Calu3 (cell line): ENCODE data around the gene FAM83E. TPM values are rescaled to one million over a fixed set of nuclear protein-coding genes. Genes with fewer than 3 reads are reported as not detected.

Experiments
- BruUV-seq: library from RNA; stranded (reverse); fragments of 400-500 nt; replicated peaks from 2 replicates; lab custom pipeline; 2021; lab: Mats Ljungman, UMichigan
- CTCF ChIA-PET: fragments of 300-600 bp; sonication (Branson Sonifier 250); formaldehyde crosslinking; loops from one replicate; lab custom pipeline; 2022; ENCODE audit warnings: antibody characterized with exemption; lab: Charles Lee
- DNase-seq: peaks from one replicate; pipeline ENCODE4 v3.0.0; 2022
- H3K27ac Mint-ChIP-seq: one replicate; pipeline ENCODE4 v1.8.0; 2022; ENCODE audit warnings: mixed read lengths; ENCODE audit not compliant: unreplicated experiment
- H3K27me3 Mint-ChIP-seq: one replicate; pipeline ENCODE4 v1.8.0; 2022; ENCODE audit warnings: mixed read lengths; ENCODE audit not compliant: unreplicated experiment
- H3K36me3 Mint-ChIP-seq: one replicate; pipeline ENCODE4 v1.8.0; 2022; ENCODE audit warnings: mild to moderate bottlenecking, moderate library complexity, mixed read lengths; ENCODE audit not compliant: insufficient read depth, unreplicated experiment
- H3K4me1 Mint-ChIP-seq: one replicate; pipeline ENCODE4 v1.8.0; 2022; ENCODE audit warnings: mild to moderate bottlenecking, low read depth, mixed read lengths; ENCODE audit not compliant: unreplicated experiment
- H3K4me3 Mint-ChIP-seq: one replicate; pipeline ENCODE4 v1.8.0; 2022; ENCODE audit warnings: mild to moderate bottlenecking, low read depth, moderate library complexity, mixed read lengths; ENCODE audit not compliant: unreplicated experiment
- H3K9me3 Mint-ChIP-seq: one replicate; pipeline ENCODE4 v1.8.0; 2022; ENCODE audit warnings: low read depth, mixed read lengths; ENCODE audit not compliant: unreplicated experiment
- intact Hi-C: fragments of 100-400 bp; cut with micrococcal nuclease; formaldehyde crosslinking; loops from one replicate; pipeline ENCODE4 v1.10.0; 2022; ENCODE audit not compliant: unreplicated experiment
- total RNA-seq: library from RNA; stranded (reverse); gene quantifications from 2 replicates; pipeline ENCODE4 v1.2.3, GENCODE V29; 2022
- TF ChIP-seq, protein P1 (sequence below): fragments of 200-600 bp; IDR thresholded peaks from one replicate; pipeline ENCODE4 v1.8.0; 2022; ENCODE audit warnings: antibody characterized with exemption; ENCODE audit not compliant: unreplicated experiment

FAM83E gene
- total RNA-seq, 1 experiment from 2014 or later = 8.2 TPM

DNA sequence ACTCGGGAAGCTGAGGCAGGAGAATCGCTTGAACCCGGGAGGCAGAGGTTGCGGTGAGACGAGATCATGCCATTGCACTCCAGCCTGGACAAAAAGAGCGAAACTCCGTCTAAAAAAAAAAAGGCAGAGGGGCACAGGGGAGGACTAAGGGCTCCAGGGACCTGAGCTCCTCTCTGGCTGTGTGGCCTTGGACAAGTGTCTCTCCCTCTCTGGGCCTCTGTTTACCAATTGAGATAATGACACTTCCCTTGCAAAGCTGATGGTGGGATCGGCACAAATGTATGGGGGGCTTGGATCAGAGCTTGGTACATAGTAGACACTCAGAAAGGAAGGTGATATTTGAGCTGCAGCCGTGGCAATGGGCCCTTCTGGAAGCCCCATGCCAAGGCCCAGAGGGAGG, 19.7 kb downstream of the FAM83E start:
- H3K4me1 Mint-ChIP-seq = no peaks in the 10 kb centered on the region
- H3K27ac Mint-ChIP-seq = no peak overlapping the region
- CTCF ChIA-PET = no interaction called here
- H3K36me3 Mint-ChIP-seq = peaks cover 4% of the 10 kb centered on the region
- peaks cover 48% of the 10 kb centered on the region for H3K27me3 Mint-ChIP-seq
- intact Hi-C loops = no loop called here
- no TSS peak for BruUV-seq
- H3K9me3 Mint-ChIP-seq = no peaks in the 10 kb centered on the region
- no peak overlapping the region for H3K4me3 Mint-ChIP-seq
- TF ChIP-seq, protein P1, sequence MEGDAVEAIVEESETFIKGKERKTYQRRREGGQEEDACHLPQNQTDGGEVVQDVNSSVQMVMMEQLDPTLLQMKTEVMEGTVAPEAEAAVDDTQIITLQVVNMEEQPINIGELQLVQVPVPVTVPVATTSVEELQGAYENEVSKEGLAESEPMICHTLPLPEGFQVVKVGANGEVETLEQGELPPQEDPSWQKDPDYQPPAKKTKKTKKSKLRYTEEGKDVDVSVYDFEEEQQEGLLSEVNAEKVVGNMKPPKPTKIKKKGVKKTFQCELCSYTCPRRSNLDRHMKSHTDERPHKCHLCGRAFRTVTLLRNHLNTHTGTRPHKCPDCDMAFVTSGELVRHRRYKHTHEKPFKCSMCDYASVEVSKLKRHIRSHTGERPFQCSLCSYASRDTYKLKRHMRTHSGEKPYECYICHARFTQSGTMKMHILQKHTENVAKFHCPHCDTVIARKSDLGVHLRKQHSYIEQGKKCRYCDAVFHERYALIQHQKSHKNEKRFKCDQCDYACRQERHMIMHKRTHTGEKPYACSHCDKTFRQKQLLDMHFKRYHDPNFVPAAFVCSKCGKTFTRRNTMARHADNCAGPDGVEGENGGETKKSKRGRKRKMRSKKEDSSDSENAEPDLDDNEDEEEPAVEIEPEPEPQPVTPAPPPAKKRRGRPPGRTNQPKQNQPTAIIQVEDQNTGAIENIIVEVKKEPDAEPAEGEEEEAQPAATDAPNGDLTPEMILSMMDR = no peak
- DNase-seq = no peak

DNA sequence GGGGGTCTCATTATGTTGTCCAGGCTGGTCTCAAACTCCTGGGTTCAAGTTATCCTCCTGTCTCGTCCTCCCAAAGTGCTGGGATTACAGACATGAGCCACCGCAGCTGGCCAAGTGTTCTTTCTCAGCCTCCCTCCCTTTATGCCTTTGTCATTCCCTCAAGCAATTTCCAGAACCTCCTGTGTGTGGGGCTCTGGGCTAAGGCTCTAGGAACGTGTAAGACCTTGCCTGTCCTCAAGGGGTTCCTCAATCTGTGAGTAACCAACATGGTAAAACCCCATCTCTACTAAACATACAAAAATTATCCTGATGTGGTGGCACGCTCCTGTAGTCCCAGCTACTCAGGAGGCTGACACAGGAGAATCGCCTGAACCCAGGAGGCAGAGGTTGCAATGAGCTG, 23.9 kb downstream of the FAM83E start:
- CTCF ChIA-PET = no interaction called here
- Mint-ChIP-seq H3K9me3 (no peaks in the 10 kb centered on the region), H3K27ac (no peak overlapping the region), H3K4me1 (peaks cover 12% of the 10 kb centered on the region), H3K27me3 (peaks cover 43% of the 10 kb centered on the region), H3K4me3 (no peak overlapping the region), H3K36me3 (peaks cover 10% of the 10 kb centered on the region)
- BruUV-seq = no TSS peak
- TF ChIP-seq, protein P1 = no peak
- DNase-seq = no peak
- intact Hi-C loops = no loop called here

DNA sequence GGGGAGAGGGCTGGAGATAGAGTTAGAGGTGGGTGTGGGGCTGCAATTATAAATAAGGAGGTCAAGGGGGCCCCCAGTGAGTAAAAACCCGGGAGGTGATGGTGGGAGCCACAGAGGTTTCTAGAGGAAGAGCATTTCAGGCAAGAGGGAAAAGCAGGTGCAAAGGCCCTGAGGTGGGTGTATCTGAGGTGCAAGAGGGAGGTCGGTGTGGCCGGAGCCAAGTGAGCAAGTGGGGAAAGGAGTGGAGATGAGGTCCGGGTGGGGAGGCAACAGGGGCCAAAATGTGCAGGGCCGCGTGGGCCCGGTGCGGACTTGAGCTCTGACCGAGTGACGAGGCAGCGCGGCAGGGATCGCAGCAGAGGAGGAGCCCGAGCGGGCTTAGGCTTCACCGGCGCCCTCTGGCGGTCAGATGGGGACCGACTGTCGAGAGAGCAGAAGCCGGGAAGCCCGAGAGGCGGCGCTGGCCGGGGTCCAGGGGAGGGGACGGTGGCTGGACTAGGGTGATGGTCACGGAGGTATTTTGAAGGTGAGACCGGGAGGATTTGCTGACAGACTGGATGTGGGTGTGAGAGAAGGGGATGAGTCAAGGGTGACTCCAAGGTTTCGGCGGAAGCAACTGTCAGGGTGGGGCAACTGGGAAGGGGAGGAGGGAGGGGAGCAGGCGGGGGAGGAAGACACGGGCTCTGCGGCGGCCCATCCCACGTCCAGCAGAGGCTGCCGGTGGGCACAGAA, 26.0 kb downstream of the FAM83E start:
- DNase-seq = peak; percentile 97
- no TSS peak for BruUV-seq
- CTCF ChIA-PET = interaction anchor here (0.6 to 1.8 kb wide), 18 partner anchors 20 to 275 kb away, joined by 3 to 14 read pairs (median 4); partner anchors contain the start of genes CA11 and KDELR1
- Mint-ChIP-seq H3K27me3 (peaks cover 65% of the 10 kb centered on the region), H3K36me3 (peaks cover 15% of the 10 kb centered on the region), H3K4me3 (peak overlapping the region; percentile 70), H3K27ac (peak overlapping the region; percentile 58), H3K4me1 (peaks cover 19% of the 10 kb centered on the region), H3K9me3 (no peaks in the 10 kb centered on the region)
- intact Hi-C loops = no loop called here
- TF ChIP-seq, protein P1 = peak; percentile 97

DNA sequence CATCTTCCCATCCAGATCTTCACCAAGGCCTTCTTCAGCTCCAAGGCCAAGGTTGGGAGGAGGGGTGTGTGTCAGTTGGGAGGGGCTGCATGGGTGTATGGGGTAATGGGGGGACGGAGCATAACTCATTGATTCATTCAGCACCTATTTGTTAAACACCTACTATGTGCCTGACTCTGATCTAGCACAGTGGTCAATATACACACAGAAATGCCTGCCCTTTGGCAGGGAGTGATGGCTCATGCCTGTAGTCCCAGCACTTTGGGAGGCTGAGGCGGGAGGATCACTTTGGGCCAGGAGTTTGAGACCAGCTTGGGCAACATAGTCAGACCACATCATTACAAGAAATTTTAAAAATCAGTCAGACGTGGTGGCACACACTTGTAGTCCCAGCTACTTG, 27.5 kb downstream of the FAM83E start:
- Mint-ChIP-seq H3K36me3 (peaks cover 15% of the 10 kb centered on the region), H3K27me3 (peaks cover 66% of the 10 kb centered on the region), H3K9me3 (no peaks in the 10 kb centered on the region), H3K27ac (no peak overlapping the region), H3K4me3 (no peak overlapping the region), H3K4me1 (peaks cover 21% of the 10 kb centered on the region)
- CTCF ChIA-PET = interaction anchor here (1.8 kb wide), 2 partner anchors 85 to 255 kb away, joined by 4 to 5 read pairs; no protein-coding TSS in a partner anchor
- TF ChIP-seq, protein P1 = no peak
- DNase-seq = no peak
- BruUV-seq = no TSS peak
- intact Hi-C loops = no loop called here
